Spleen (tissue), 13 donors: ENCODE measurements around the gene ZNF106. TPM values are rescaled to one million over a fixed set of nuclear protein-coding genes. Genes with fewer than 3 reads are reported as not detected.

Source experiments
- DNase-seq: peaks from one replicate; pipeline ENCODE4 v3.0.0-alpha.2; 2020
- H3K27ac ChIP-seq, 8 donors: fragments of 200-600 bp; sonication (generic) in 7 of 8; 1 replicate in 4 of 8; 2 replicates in 4 of 8; pipeline versions ENCODE4 v1.5.0 to v1.8.0; 2016 to 2021; ENCODE audit warnings: inconsistent platforms in 4 of 8, mild to moderate bottlenecking in 4 of 8, moderate library complexity in 1 of 8
- H3K27me3 ChIP-seq, 7 donors: fragments of 200-600 bp; sonication (generic) in 6 of 7; replicated peaks in 1 of 7; 1 replicate in 4 of 7; 2 replicates in 3 of 7; pipeline versions ENCODE4 v1.5.0 to v1.8.0; 2016 to 2021; ENCODE audit warnings: inconsistent platforms in 3 of 7, mild to moderate bottlenecking in 1 of 7
- H3K36me3 ChIP-seq, 6 donors: fragments of 200-600 bp; sonication (generic) in 5 of 6; 1 replicate in 4 of 6; 2 replicates in 2 of 6; pipeline versions ENCODE4 v1.5.0 to v1.8.0; 2016 to 2021; ENCODE audit warnings: inconsistent platforms in 2 of 6
- H3K4me1 ChIP-seq, 6 donors: fragments of 200-600 bp; sonication (generic) in 5 of 6; 1 replicate in 3 of 6; 2 replicates in 3 of 6; pipeline versions ENCODE4 v1.5.0 to v1.8.0; 2016 to 2021; ENCODE audit warnings: inconsistent platforms in 3 of 6
- H3K4me3 ChIP-seq, 8 donors: fragments of 200-600 bp; sonication (generic) in 7 of 8; 1 replicate in 4 of 8; 2 replicates in 4 of 8; pipeline versions ENCODE4 v1.5.0 to v1.8.0; 2016 to 2021; ENCODE audit warnings: inconsistent platforms in 4 of 8, mild to moderate bottlenecking in 4 of 8, moderate library complexity in 2 of 8
- H3K9me3 ChIP-seq, 8 donors: fragments of 200-600 bp; sonication (generic) in 7 of 8; 1 replicate in 4 of 8; 2 replicates in 4 of 8; pipeline versions ENCODE4 v1.5.0 to v1.8.0; 2016 to 2021; ENCODE audit warnings: inconsistent platforms in 4 of 8
- POLR2A ChIP-seq, 3 donors: fragments of 450-650 bp; IDR thresholded peaks; one replicate each; pipeline ENCODE4 v1.5.1; 2017; ENCODE audit warnings: antibody characterized with exemption in 3 of 3, mild to moderate bottlenecking in 1 of 3
- POLR2AphosphoS5 ChIP-seq, 3 donors: sonication (generic); formaldehyde crosslinking; IDR thresholded peaks; one replicate each; pipeline ENCODE4 v1.5.1; 2017; ENCODE audit warnings: antibody characterized with exemption in 3 of 3
- WGBS, 5 donors: extraction: QIAGEN DNeasy Blood & Tissue Kit in 3 of 5; methylation state at CpG; one replicate each; pipeline versions ENCODE4 v1.1.5 to v1.1.7; 2013 to 2018; 5-methylcytosine and 5-hydroxymethylcytosine counted together
- intact Hi-C: fragments of 100-400 bp; cut with DNase I; formaldehyde crosslinking; loops from one replicate; pipeline ENCODE4 v1.15.0; 2023; ENCODE audit warnings: low total_unique reads
- long read RNA-seq, 2 donors: transcript quantifications; one replicate each; lab custom pipeline, GENCODE V29; 2026
- polyA plus RNA-seq, 3 donors: library from polyadenylated mRNA; stranded (reverse); fragments of 200-250 nt; gene quantifications; one replicate each; pipeline ENCODE4 v1.2.1, GENCODE V29; 2013
- total RNA-seq, 7 donors: library from RNA; depleted of rRNA in 3 of 7; stranded (reverse); fragments of >200 nt in 3 of 7; fragmentation: NEBNext Ultra II Directional in 4 of 7; extraction: Animal tissue kit (Norgen Biotek cat#: 25700) in 4 of 7; gene quantifications; one replicate each; pipeline versions ENCODE4 v1.1.0 to v1.2.1, GENCODE V29; 2016 to 2021
- TF ChIP-seq, protein P1 (sequence below), 11 experiments: fragments of 200-600 bp in 7 of 11; fragments of 450-650 bp in 4 of 11; sonication (generic) in 4 of 11; IDR thresholded peaks in 8 of 11; conservative IDR thresholded peaks in 3 of 11; 1 replicate in 7 of 11; 2 replicates in 4 of 11; pipeline versions ENCODE4 v1.4.0 to v1.8.0; 2016 to 2021; ENCODE audit warnings: antibody characterized with exemption in 11 of 11, inconsistent platforms in 4 of 11, mild to moderate bottlenecking in 1 of 11
- donor health status: healthy with polysubstance abuse.
- donor health status: DM: no; HTN: no; CAD: no; lungs with moderate emphysema.
- donor health status: DM: no; HTN: no; CAD: no.
- donor health status: Bipolar disorder and iron deficiency.
- donor health status: healthy.
- donor health status: DM: no; HTN: no; CAD: no.
- donor health status: DM: yes; HTN: yes; CAD: no.

ZNF106 gene
- total RNA-seq (10 to 100 TPM; 62.5 to 93.3 (median 75.7) TPM), polyA plus RNA-seq (1 to 10 TPM; 4.6 to 9.2 (median 5.3) TPM)
- long read RNA-seq, donor 1, partial matches to known transcripts: 29 of 29 reads
- long read RNA-seq, donor 1, other reads (novel, unspliced or antisense): 0 of 29 reads
- long read RNA-seq, donor 2: 0 reads

DNA sequence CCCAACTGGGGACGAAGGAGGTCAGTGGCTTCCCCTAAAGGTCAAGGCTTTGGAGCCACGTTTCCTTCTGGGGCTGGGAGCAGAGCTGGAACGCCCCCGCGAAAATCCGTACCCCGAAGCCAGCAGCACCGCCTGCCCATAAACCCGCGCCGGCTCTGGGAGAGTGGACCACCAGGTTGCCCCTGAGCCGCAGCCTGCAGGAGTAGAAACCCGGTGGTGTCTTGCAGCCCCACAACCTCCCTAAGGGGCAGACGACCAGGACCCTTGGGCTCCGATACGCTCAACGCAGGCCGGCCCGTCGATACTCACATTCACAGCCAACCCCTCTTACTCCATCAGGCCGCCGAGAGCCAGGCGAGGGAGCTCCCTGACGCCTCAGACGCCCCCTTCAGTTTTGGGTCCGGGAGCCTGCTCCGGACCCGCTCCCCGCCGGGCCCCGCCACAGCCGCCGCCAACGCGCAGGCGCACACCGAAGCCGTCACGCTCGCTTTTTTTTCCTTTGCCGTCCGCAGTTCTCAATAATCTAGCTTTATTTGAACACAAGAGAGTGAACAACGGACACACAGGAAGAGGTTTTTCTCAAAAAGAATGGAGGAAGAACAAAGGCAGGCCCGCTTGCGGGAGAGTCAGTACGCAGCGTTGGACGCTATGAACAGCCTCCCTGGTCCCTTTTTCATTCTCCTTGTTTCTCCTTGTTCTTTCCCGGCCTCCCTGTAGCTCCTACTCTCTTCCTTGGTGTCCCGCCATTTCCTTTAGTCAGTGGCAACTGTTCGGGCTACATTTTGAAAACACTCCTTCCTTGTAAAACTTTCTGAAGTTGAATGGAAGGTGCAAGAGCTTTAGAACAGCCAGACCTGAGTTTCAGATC lies at the start of gene ZNF106:
ZNF106 (minus strand) TSS at position 471 of the 868 bp plus-strand sequence. CDS start 18,852 bp downstream, outside the sequence.
- Histone ChIP-seq H3K4me3 (peak within 1 kb of the TSS; percentile 46 to 89 (median 78)), H3K27ac (peak within 1 kb of the TSS; percentile 86 to 99 (median 96)), H3K36me3 (peaks cover 0 to 13% (median 0%) of the 10 kb centered on the region in 6 donors), H3K9me3 (no peaks in the 10 kb centered on the region), H3K4me1 (peaks cover 48 to 86% (median 67%) of the 10 kb centered on the region in 6 donors), H3K27me3 (no peaks in the 10 kb centered on the region)
- intact Hi-C loops: no loop called here
- TF ChIP-seq, protein P1, sequence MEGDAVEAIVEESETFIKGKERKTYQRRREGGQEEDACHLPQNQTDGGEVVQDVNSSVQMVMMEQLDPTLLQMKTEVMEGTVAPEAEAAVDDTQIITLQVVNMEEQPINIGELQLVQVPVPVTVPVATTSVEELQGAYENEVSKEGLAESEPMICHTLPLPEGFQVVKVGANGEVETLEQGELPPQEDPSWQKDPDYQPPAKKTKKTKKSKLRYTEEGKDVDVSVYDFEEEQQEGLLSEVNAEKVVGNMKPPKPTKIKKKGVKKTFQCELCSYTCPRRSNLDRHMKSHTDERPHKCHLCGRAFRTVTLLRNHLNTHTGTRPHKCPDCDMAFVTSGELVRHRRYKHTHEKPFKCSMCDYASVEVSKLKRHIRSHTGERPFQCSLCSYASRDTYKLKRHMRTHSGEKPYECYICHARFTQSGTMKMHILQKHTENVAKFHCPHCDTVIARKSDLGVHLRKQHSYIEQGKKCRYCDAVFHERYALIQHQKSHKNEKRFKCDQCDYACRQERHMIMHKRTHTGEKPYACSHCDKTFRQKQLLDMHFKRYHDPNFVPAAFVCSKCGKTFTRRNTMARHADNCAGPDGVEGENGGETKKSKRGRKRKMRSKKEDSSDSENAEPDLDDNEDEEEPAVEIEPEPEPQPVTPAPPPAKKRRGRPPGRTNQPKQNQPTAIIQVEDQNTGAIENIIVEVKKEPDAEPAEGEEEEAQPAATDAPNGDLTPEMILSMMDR (IDR thresholded peaks at IDR 0.05 in 8 of 11, conservative IDR thresholded peaks at IDR 0.05 in 3 of 11): peak in 4 of 11 experiments; percentile 9 to 16 (median 11)
- peak in 2 of 3 donors; percentile 80 to 85 for TF ChIP-seq POLR2A (IDR thresholded peaks at IDR 0.05)
- TF ChIP-seq POLR2AphosphoS5 (IDR thresholded peaks at IDR 0.05): peak; percentile 96 to 98 (median 97)
- DNase-seq: peak; percentile 96
- WGBS, 5 donors: 0 to 1% (median 1%) methylated on average over 43 to 51 of the region's 51 CpGs

DNA sequence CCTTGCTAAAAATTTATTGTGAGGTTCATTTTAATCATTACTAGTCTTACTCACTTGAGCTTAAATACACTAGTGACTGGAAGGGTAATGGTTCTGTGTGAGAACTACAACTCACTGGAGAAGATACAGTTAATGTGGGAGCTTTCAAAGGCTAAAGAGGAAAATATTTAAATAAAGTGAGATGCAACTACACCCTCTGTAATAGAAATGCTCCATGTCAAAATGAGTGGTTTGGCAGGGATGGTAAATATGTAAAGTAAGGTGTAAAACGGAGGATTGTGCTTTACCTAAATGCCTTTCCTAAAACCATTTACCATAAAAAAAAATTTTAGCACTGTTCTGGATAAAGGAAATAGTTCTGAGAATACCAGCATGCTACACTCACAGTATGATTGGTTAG lies 42.3 kb upstream of the ZNF106 start:
- DNase-seq: no peak
- Histone ChIP-seq H3K27ac (no peak overlapping the region), H3K4me3 (no peak overlapping the region), H3K36me3 (peaks cover 0 to 95% (median 53%) of the 10 kb centered on the region in 6 donors), H3K27me3 (no peaks in the 10 kb centered on the region), H3K9me3 (no peaks in the 10 kb centered on the region), H3K4me1 (no peaks in the 10 kb centered on the region)
- intact Hi-C loops: no loop called here
- WGBS, 5 donors: 79 to 97% (median 94%) methylated on average over 1 of the region's 1 CpG
- TF ChIP-seq POLR2A (IDR thresholded peaks at IDR 0.05) (no peak), POLR2AphosphoS5 (IDR thresholded peaks at IDR 0.05) (no peak)
- TF ChIP-seq, protein P1 (IDR thresholded peaks at IDR 0.05 in 8 of 11, conservative IDR thresholded peaks at IDR 0.05 in 3 of 11): no peak

DNA sequence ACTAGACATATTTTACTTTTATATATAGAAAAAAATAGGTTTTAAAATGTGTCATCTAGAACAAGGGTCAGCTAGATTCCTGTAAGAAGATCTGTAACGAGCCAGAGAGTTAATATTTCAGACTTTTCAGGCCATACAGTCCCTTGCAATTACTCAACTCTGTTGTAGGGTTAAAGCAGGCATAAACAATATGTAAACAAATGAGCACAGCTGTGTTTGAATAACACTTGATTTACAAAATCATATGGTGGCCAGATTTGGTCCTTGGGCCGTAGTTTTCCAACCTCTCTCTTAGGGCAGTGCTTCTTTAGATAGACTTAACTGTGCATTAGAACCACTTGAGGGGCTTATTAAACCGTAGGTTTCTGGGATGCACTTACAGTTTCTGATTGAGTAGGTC lies 38.0 kb upstream of the ZNF106 start:
- TF ChIP-seq POLR2A (IDR thresholded peaks at IDR 0.05) (no peak), POLR2AphosphoS5 (IDR thresholded peaks at IDR 0.05) (no peak)
- TF ChIP-seq, protein P1 (IDR thresholded peaks at IDR 0.05 in 8 of 11, conservative IDR thresholded peaks at IDR 0.05 in 3 of 11): no peak
- Histone ChIP-seq H3K4me3 (no peak overlapping the region), H3K4me1 (no peaks in the 10 kb centered on the region), H3K9me3 (no peaks in the 10 kb centered on the region), H3K27ac (no peak overlapping the region), H3K27me3 (no peaks in the 10 kb centered on the region), H3K36me3 (peaks cover 0 to 100% (median 59%) of the 10 kb centered on the region in 6 donors)
- WGBS, 5 donors: 95 to 97% (median 96%) methylated on average over 3 of the region's 3 CpGs
- no peak for DNase-seq
- intact Hi-C loops: no loop called here

DNA sequence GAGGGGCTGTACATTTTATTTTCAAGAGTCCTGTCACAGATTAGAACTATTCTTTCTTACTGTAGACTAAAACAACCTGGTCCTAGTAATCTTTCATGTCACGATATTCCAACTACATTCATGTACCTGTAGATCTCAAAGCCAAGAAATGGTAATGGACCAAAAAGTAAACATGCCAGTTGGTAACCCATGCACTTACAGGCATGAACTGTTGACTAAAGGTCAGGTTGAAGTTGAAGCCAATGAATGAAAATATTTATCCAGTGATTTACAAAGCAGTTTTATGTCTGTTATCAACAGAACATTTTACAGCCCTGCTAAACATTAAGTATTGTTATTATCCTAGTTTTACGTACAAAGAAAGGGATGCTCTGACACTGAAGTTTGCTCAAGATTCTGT lies 32.4 kb upstream of the ZNF106 start:
- DNase-seq: no peak
- WGBS, 5 donors: 75 to 98% (median 93%) methylated on average over 2 of the region's 2 CpGs
- no peaks in the 10 kb centered on the region for H3K4me1 ChIP-seq
- H3K9me3 ChIP-seq: no peaks in the 10 kb centered on the region
- no peak overlapping the region for H3K27ac ChIP-seq
- intact Hi-C loops: no loop called here
- no peaks in the 10 kb centered on the region for H3K27me3 ChIP-seq
- no peak overlapping the region for H3K4me3 ChIP-seq
- peaks cover 0 to 100% (median 53%) of the 10 kb centered on the region in 6 donors for H3K36me3 ChIP-seq
- TF ChIP-seq POLR2AphosphoS5 (IDR thresholded peaks at IDR 0.05) (no peak), POLR2A (IDR thresholded peaks at IDR 0.05) (no peak)
- TF ChIP-seq, protein P1 (IDR thresholded peaks at IDR 0.05 in 8 of 11, conservative IDR thresholded peaks at IDR 0.05 in 3 of 11): no peak
